Heart right ventricle (tissue), 16 donors: ENCODE data around the gene ZMYM3. TPM values are rescaled to one million over a fixed set of nuclear protein-coding genes. Genes with fewer than 3 reads are reported as not detected.

Source experiments
- ATAC-seq, 8 donors: fragments of 200-7000 bp; cut with Tn5 transposase; one replicate each; pipeline ENCODE4 v1.9.1; 2020; ENCODE audit warnings: mild to moderate bottlenecking in 8 of 8, moderate library complexity in 8 of 8, moderate number of reproducible peaks in 1 of 8
- DNase-seq, 2 donors: peaks; one replicate each; pipeline ENCODE4 v3.0.0-alpha.2; 2020
- H3K27ac ChIP-seq, 10 donors: fragments of 200-600 bp; sonication (generic) in 2 of 10; one replicate each; pipeline versions ENCODE4 v1.5.0 to v1.8.0; 2020 to 2022; ENCODE audit warnings: mild to moderate bottlenecking in 3 of 10
- H3K27me3 ChIP-seq, 7 donors: fragments of 200-600 bp; one replicate each; pipeline ENCODE4 v1.8.0; 2021 to 2022; ENCODE audit warnings: mild to moderate bottlenecking in 2 of 7
- H3K36me3 ChIP-seq, 9 donors: fragments of 200-600 bp; sonication (generic) in 1 of 9; one replicate each; pipeline versions ENCODE4 v1.5.0 to v1.8.0; 2020 to 2022; ENCODE audit warnings: mild to moderate bottlenecking in 2 of 9
- H3K4me1 ChIP-seq, 9 donors: fragments of 200-600 bp; sonication (generic) in 1 of 9; one replicate each; pipeline versions ENCODE4 v1.5.0 to v1.8.0; 2020 to 2022; ENCODE audit warnings: mild to moderate bottlenecking in 4 of 9
- H3K4me3 ChIP-seq, 10 donors: fragments of 200-600 bp; sonication (generic) in 2 of 10; one replicate each; pipeline versions ENCODE4 v1.5.0 to v1.8.0; 2020 to 2022; ENCODE audit warnings: mild to moderate bottlenecking in 7 of 10, moderate library complexity in 2 of 10
- H3K9me3 ChIP-seq, 11 donors: fragments of 200-600 bp in 10 of 11; sonication (generic) in 2 of 11; one replicate each; pipeline versions ENCODE4 v1.5.0 to v1.8.0; 2013 to 2022; ENCODE audit warnings: mild to moderate bottlenecking in 2 of 11, control low read depth in 1 of 11, moderate library complexity in 1 of 11
- WGBS, 2 donors: extraction: QIAGEN DNeasy Blood & Tissue Kit; methylation state at CpG; one replicate each; pipeline ENCODE4 v1.1.7; 2013; ENCODE audit warnings: inconsistent platforms in 1 of 2; 5-methylcytosine and 5-hydroxymethylcytosine counted together
- intact Hi-C, 10 donors: fragments of 100-400 bp; cut with DNase I; formaldehyde crosslinking; loops; one replicate each; pipeline versions ENCODE4 v1.11.1 to v1.14.2; 2022
- polyA plus RNA-seq, 2 donors: library from polyadenylated mRNA; stranded (reverse); fragments of 200-250 nt; gene quantifications; one replicate each; pipeline ENCODE4 v1.2.3, GENCODE V29; 2013
- total RNA-seq, 10 donors: library from RNA; stranded (reverse); fragmentation: NEBNext Ultra II Directional in 3 of 10; extraction: Animal tissue kit (Norgen Biotek cat#: 25700) in 3 of 10; gene quantifications; one replicate each; pipeline versions ENCODE4 v1.2.1 to v1.2.4, GENCODE V29; 2021 to 2023
- TF ChIP-seq, protein P1 (sequence below), 9 donors: fragments of 200-600 bp; sonication (generic) in 2 of 9; IDR thresholded peaks; one replicate each; pipeline versions ENCODE4 v1.5.0 to v1.8.0; 2021 to 2022; ENCODE audit warnings: antibody characterized with exemption in 9 of 9, mild to moderate bottlenecking in 5 of 9, moderate library complexity in 1 of 9
- donor health status: Arrhythmogenic right ventricular cardiomyopathy.
- donor health status: ischemic (EF 13 %, LVEDD 7.1; RV severe dilation, severe dysfunction).
- donor health status: healthy with polysubstance abuse.
- donor health status: DM: no; HTN: yes; CAD: no.
- donor health status: DM: no; HTN: no; CAD: no.
- donor health status: ischemic (EF 25% LVEDD 6.9; RV normal size, moderate dysfunction).
- donor health status: ischemic (EF 25% LVEDD 5.7; RV mildly dilated, moderate dysfunction).
- donor health status: healthy.
- donor health status: DM: yes; HTN: yes; CAD: no.
- donor health status: Ischemic cardiomyopathy.
- donor health status: ischemic (EF 35%, LVEDD 5.7; RV mildly dilated, moderate dysfunction).
- donor health status: nonischemic (EF 11% LVEDD 7.7; RV severe dilation, severe dysfunction).
- donor health status: DM: yes; HTN: yes; CAD: no.
- donor health status: PGD.
- donor health status: ischemic (EF 29% LVEDD 5.4; RV normal size, mild dysfunction).
- donor health status: nonischemic (EF 23%, LVEDD 6.1; RV moderate dilation, normal function).

The ZMYM3 gene
- total and polyA plus RNA-seq, 12 donors: 4.4 to 18.7 (median 15.8) TPM

DNA sequence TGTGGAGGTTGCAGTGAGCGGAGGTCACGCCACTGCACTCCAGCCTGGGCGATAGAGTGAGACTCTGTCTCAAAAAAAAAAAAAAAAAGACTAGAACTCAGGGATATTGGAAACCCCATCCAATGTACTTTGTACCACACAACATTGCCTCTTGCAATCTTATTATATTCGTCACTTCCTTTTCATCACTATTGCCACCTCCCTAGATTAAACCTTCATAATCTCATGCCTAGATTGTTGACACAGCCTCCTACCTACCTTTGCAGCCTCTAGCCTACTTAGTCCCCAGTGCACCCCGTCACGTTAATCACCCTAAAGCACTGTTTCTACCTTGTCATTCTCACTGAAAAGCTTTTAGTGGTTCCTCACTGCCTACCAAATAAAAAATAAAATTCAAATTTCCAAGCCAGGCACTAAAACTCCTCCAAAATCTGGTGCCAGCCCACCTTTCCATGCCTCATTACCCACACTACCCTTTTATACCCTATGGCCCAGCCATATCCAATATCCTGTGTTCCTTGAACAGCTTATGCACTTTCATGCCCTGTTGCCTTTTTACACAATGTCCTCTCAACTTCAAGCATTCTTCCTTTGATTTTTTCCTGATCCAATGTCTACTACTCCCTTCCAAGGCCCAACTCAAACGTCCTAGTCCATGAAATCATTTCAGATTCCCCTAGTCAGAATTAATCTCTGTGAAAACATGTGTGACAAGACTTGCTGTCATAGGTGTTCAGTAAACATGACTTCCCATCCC is 54.5 kb downstream of the ZMYM3 start:
- no peaks in the 10 kb centered on the region for H3K27me3 ChIP-seq
- no peak overlapping the region for H3K27ac ChIP-seq
- 88 to 92% methylated on average over 7 of the region's 7 CpGs for WGBS, 2 donors
- no peak overlapping the region for H3K4me3 ChIP-seq
- intact Hi-C loops: no loop called here
- no peak for DNase-seq
- H3K4me1 ChIP-seq: no peaks in the 10 kb centered on the region
- TF ChIP-seq, protein P1, sequence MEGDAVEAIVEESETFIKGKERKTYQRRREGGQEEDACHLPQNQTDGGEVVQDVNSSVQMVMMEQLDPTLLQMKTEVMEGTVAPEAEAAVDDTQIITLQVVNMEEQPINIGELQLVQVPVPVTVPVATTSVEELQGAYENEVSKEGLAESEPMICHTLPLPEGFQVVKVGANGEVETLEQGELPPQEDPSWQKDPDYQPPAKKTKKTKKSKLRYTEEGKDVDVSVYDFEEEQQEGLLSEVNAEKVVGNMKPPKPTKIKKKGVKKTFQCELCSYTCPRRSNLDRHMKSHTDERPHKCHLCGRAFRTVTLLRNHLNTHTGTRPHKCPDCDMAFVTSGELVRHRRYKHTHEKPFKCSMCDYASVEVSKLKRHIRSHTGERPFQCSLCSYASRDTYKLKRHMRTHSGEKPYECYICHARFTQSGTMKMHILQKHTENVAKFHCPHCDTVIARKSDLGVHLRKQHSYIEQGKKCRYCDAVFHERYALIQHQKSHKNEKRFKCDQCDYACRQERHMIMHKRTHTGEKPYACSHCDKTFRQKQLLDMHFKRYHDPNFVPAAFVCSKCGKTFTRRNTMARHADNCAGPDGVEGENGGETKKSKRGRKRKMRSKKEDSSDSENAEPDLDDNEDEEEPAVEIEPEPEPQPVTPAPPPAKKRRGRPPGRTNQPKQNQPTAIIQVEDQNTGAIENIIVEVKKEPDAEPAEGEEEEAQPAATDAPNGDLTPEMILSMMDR (IDR thresholded peaks at IDR 0.05): no peak
- no peaks in the 10 kb centered on the region for H3K9me3 ChIP-seq
- no peaks in the 10 kb centered on the region for H3K36me3 ChIP-seq
- no peak for ATAC-seq

DNA sequence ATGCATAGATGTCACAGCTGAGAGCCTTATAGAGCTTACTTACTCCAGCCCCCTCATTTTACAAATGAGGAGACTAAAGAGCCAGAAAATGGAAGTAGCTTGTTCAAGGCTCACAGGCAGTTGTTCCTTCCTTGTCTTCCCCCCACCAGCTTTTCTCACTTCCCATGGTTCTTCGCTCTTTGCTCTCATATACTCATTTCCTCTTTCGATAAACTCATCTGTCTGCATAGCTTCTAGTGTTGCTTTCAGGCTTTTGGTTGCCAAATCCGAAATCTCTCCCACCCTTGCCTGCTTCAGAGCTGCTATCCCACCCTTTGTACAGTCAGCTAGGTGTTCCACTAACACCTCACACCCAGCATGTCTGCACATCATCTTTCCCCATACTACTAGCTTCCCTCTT is 55.9 kb downstream of the ZMYM3 start:
- no peaks in the 10 kb centered on the region for H3K27me3 ChIP-seq
- no peaks in the 10 kb centered on the region for H3K4me1 ChIP-seq
- H3K36me3 ChIP-seq: no peaks in the 10 kb centered on the region
- no peaks in the 10 kb centered on the region for H3K9me3 ChIP-seq
- no peak for ATAC-seq
- TF ChIP-seq, protein P1 (IDR thresholded peaks at IDR 0.05): no peak
- H3K27ac ChIP-seq: peak overlapping the region in 1 of 10 donors; percentile 80
- no peak for DNase-seq
- intact Hi-C loops: no loop called here
- H3K4me3 ChIP-seq: peak overlapping the region in 3 of 10 donors; percentile 7 to 50 (median 11)
- WGBS, 2 donors: 61 to 75% methylated on average over 3 of the region's 3 CpGs

DNA sequence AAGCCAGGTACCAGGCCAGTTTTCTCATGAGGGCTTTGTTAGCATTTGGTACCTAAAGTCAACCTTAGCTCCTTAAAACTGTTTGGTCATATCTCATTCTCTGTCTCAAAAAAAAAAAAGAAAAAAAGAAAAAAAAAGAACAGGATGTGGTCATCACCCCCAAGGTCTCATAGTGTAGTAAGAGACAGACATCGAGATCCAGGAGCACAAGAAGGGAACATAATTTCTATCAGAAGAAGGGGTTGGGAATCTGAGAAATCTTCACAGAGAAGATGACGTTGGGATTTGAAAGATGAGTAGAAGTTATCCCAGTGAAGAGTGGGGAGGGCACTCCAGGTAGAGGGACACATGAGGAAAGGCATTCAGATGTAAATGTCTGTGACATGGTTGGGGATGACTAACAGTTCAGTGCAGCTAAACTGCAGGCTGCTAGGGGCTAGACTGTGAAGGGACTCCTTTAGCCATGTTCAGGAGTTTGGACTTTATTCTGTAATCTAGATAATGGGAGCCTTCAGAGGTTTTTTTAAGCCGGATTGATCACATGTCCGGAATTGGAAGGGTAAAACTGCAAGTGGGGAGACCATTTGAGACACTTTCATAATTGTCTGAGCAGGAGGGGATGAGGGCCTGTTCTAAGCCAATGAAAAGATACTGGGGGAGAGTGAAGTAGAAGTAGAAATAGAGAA is 57.8 kb downstream of the ZMYM3 start:
- Histone ChIP-seq H3K4me1 (no peaks in the 10 kb centered on the region), H3K36me3 (no peaks in the 10 kb centered on the region), H3K4me3 (peak overlapping the region in 1 of 10 donors; percentile 50), H3K27me3 (no peaks in the 10 kb centered on the region), H3K9me3 (no peaks in the 10 kb centered on the region), H3K27ac (peak overlapping the region in 1 of 10 donors; percentile 47)
- TF ChIP-seq, protein P1 (IDR thresholded peaks at IDR 0.05): no peak
- intact Hi-C loops: no loop called here
- ATAC-seq (no peak), DNase-seq (no peak)
- WGBS, 2 donors: 64 to 73% methylated on average over 4 of the region's 4 CpGs

DNA sequence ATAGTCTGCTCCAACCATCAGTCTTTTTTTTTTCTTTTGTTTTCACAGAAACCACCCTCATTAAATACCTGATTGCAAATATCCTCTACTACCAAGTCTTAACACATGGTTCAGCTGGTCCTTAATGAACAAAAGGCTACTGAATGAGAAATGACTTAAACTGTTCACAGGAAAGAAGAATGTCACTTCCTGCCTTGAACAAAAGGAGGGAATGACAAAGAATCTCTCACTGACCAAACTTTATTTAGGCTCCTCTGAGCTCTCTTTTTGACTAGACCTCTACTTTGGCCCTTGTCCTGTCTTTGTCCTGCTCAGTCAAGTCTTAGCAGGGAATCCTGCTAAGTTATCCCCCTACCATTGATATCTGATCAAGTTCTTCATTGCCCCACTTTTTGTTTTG is 62.7 kb downstream of the ZMYM3 start:
- Histone ChIP-seq H3K4me1 (no peaks in the 10 kb centered on the region), H3K4me3 (no peak overlapping the region), H3K36me3 (no peaks in the 10 kb centered on the region), H3K9me3 (no peaks in the 10 kb centered on the region), H3K27ac (no peak overlapping the region), H3K27me3 (no peaks in the 10 kb centered on the region)
- ATAC-seq: no peak
- TF ChIP-seq, protein P1 (IDR thresholded peaks at IDR 0.05): no peak
- DNase-seq: no peak
- intact Hi-C loops: no loop called here

Other genes with a start within 250 kb of the ZMYM3 start
- 10 to 100 TPM; 41.5 to 54.0 (median 49.4) TPM for gene SNX12, start 185.8 kb downstream of the ZMYM3 start, total RNA-seq
- gene SNX12, start 185.8 kb downstream of the ZMYM3 start, polyA plus RNA-seq: 10 to 100 TPM; 22.5 to 36.2 TPM
- 10 to 100 TPM; 29.5 to 67.8 (median 37.5) TPM for gene FOXO4, start 158.3 kb downstream of the ZMYM3 start, total RNA-seq
- 10 to 100 TPM; 12.2 to 21.5 TPM for gene FOXO4, start 158.3 kb downstream of the ZMYM3 start, polyA plus RNA-seq
- gene CXorf65, start 147.4 kb downstream of the ZMYM3 start, total RNA-seq: not detected
- not detected for gene CXorf65, start 147.4 kb downstream of the ZMYM3 start, polyA plus RNA-seq
- gene IL2RG, start 142.6 kb downstream of the ZMYM3 start, total RNA-seq: 10 to 100 TPM in 1 of 10 donors, 1 to 10 TPM in 6, under 1 TPM in 3; 0.57 to 15.3 (median 2.0) TPM
- 1 to 10 TPM; 1.3 to 1.7 TPM for gene IL2RG, start 142.6 kb downstream of the ZMYM3 start, polyA plus RNA-seq
- 10 to 100 TPM; 22.4 to 35.1 (median 28.9) TPM for gene MED12, start 135.5 kb downstream of the ZMYM3 start, total RNA-seq
- gene MED12, start 135.5 kb downstream of the ZMYM3 start, polyA plus RNA-seq: 10 to 100 TPM in 1 of 2 donors, 1 to 10 TPM in 1; 6.1 to 10.8 TPM
- under 1 TPM; 0.23 to 0.94 (median 0.55) TPM for gene NLGN3, start 109.3 kb downstream of the ZMYM3 start, total RNA-seq
- gene NLGN3, start 109.3 kb downstream of the ZMYM3 start, polyA plus RNA-seq: under 1 TPM; 0.16 to 0.51 TPM
- not detected for gene GJB1, start 30.9 kb downstream of the ZMYM3 start, total RNA-seq
- gene GJB1, start 30.9 kb downstream of the ZMYM3 start, polyA plus RNA-seq: not detected
- gene NONO, start 29.5 kb upstream of the ZMYM3 start, total RNA-seq: 100 to 1,000 TPM in 9 of 10 donors, 10 to 100 TPM in 1; 99.3 to 145 (median 114) TPM
- gene NONO, start 29.5 kb upstream of the ZMYM3 start, polyA plus RNA-seq: 10 to 100 TPM; 55.0 to 90.3 TPM
- 100 to 1,000 TPM in 2 of 10 donors, 10 to 100 TPM in 8; 85.6 to 150 (median 94.1) TPM for gene ITGB1BP2, start 47.6 kb upstream of the ZMYM3 start, total RNA-seq
- gene ITGB1BP2, start 47.6 kb upstream of the ZMYM3 start, polyA plus RNA-seq: 100 to 1,000 TPM in 1 of 2 donors, 10 to 100 TPM in 1; 45.9 to 106 TPM
- gene TAF1, start 112.2 kb upstream of the ZMYM3 start, total RNA-seq: 10 to 100 TPM; 16.1 to 27.1 (median 21.6) TPM
- gene TAF1, start 112.2 kb upstream of the ZMYM3 start, polyA plus RNA-seq: 1 to 10 TPM; 6.0 to 8.7 TPM